COLO668 (cell line): Measurements from ENCODE around the gene LRP1B.

ENCODE experiments used
- DNase-seq: peaks from one replicate; lab custom pipeline; 2025; ENCODE audit not compliant: unreplicated experiment; lab: John Stamatoyannopoulos, UW

Gene LRP1B

DNA sequence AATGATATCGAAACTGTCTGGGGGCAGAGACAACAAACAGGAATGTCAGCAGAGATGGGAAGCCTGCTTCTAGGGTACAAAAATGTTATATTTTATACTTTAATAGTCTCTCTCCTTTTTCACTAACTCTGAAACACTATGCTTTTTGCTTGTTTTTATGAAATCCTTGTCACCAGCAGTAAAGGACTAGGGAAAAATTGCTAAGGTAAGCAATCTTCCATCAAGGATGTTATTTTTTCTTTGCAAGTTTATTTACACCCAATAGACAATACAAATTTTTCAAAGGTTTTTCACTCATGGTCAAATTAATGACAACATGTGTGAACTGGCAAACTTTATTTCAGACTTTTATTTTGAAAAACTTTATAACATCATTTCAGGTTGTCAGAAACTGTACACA is 1884.8 kb downstream of the LRP1B start:
- no peak for DNase-seq

DNA sequence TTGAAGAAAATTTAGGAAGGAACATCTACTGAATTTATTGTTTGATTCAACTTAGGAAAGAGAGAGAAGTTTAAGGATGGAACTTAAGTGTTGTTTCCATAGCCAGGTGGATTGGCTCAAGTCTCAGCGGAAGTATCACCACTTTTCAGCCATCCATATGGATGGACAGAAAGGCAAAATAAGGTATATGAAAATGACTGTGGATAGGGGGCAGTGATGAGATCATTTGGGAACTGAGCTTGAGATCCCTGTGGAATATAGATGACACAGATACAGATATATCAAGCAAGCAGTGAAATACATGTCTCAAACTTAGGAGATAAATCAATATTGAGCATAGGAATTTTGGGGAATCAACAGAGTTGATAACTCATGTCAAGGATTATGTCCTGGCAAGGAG is 1887.9 kb downstream of the LRP1B start:
- DNase-seq: no peak

DNA sequence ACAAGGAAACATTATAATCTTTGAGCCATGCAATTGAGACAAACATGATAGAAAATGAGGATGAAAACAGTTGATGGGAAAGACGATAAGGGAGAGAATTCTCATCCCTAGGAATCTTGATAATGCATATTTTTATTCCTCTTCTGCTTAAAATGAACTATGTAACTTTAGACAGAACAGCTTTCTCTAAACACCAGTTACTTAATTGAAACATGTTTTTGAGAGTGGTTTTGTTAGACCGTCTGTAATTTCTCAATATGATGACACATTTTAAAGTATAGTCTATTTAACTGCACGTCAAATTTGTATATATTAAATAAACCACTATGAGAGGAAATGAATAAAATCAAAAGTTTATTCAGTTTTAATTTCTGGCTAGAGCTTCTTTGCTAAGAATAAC is 1896.7 kb downstream of the LRP1B start:
- no peak for DNase-seq

DNA sequence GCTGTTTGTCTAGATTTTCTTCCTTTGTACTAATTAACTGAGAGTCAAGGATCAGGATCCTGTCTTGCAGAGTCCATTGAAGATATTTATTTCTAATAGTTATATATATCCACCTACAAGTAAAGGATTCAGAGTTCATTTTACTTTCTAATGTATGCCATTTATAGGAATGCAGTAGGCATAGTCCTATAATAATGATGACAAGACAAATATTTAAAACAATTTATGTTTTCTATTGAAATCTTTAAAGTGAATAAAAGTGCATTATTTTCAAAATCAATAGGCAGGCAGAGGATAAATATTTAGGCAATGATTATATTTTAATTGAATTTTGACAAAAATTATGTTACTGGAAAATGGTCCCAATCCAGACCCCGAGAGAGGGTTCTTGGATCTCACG is 1919.9 kb downstream of the LRP1B start:
- no peak for DNase-seq

DNA sequence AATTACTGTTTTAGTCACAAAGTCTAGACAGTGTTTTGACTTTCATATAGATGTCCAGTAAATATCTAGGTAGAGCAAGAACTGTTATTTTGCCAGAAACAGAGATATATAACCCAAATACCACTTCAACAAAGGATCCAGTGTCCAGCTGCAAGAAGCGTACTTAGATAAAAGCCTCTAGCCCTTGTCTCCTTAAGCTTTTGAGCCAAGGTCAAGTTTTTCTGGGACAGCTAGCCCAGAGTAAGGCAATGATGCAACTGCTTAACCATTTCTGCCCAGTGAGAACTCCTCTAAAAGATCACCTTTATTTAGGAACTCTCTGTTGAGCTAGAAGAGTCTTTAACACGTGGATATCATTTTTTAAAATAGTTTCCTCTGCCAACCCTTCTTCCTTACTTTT is 1925.7 kb downstream of the LRP1B start:
- no peak for DNase-seq

DNA sequence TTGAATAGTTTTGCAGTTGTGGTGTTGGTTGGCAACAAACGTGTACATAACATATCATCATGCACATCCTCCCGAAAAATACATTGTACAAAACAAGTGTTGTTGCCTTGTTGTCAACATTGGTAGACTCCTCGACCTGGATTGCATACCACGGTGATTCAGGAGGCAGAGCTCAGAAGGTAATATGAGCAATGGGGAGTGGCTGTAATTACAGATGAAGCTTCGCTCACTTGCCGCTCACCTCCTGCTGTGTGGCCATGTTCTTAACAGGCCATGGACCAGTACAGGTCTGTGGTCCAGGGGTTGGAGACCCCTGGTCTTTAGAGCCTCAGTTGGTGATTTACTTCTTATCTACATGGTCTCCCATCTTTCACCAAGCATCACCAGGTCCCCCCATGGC is 1927.5 kb downstream of the LRP1B start:
- DNase-seq: no peak

DNA sequence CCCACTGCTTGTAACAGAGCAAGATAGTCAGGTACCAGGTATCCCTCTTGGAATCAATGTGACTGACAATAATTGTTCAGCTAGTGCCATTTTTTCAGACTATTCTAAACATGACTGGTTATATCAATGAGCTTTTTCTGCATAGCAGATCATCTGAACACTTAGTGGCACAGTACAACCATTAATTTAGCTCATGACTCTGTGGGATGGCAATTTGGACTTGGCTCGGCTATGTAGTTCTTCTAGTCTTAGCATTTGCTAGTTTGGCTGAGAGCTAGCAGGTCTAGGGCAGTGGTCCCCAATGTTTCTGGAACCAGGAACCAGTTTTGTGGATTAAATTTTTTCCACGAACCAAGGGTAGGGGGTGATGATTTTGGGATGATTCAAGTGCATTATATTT is 1929.2 kb downstream of the LRP1B start:
- no peak for DNase-seq

DNA sequence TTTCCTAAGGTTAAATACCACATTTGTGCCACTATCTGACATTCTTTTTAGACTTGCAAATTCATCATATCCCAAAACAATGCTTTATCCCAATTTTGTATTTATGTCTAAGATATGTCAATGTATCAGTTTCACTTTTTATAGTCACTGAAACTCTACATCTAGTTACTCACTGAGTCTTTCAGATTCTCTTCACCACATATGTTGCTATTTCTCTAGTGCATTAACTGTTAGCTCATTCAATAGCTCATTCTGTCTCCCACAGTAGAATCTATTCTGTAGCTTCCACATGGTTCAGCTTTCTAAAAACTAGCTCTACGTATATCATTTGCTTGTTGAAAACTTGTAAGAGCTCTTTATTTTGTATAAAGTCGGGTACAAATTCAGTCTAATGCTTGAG is 1930.1 kb downstream of the LRP1B start:
- no peak for DNase-seq

DNA sequence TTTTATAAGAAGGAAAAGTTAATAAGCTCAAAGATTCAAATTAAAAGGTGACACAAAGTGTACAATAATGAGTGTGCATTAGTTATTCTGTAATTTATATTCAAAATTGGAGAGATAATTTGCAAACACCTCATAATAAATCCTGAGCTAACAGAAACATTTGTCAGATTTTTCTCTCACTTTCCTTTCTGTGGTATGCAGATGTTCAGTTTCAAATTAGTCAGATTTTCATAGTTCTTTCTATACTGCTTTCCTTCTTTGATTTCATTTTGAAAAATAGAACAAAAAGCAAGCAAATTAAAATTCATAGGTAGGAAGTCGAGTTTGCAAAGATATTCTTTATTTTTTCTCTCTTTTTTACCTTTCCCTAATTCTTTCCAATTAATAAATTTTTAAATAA is 1930.5 kb downstream of the LRP1B start:
- DNase-seq: no peak

DNA sequence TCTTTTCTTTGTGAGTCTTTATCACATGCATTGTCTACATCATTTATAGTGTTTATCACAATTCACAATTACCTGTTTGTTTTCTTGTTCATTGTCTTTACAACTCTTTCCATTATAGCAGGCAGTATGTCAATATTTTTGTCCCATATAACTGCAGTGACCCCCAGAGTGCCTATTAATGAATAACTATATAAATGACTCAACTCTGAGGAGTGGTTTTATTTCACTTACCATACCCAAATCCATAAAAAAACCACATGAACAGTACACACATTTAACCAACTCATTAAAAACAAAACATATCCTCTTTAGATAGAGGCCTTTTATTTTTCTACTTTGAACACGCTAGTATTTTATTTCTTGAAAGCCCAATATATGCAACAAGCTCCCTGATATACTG is 1931.5 kb downstream of the LRP1B start:
- no peak for DNase-seq

DNA sequence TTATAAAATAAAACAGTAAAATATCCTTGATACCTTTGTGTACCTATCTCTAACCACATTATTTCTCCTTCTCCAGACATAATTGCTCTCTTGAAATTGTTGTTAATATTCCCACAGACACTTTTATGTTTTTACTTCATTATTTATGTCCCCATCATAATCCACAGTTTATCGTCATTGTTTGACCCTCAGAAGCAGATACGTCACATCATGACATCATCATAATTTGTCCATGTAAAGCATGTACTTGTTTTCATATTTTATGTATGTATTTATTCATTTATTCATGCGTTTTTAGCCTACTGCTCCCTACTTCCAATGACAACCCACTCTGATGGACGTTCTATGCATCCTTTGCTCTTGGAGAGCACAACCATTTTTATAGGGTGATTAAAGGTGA is 1943.7 kb downstream of the LRP1B start:
- DNase-seq: no peak

DNA sequence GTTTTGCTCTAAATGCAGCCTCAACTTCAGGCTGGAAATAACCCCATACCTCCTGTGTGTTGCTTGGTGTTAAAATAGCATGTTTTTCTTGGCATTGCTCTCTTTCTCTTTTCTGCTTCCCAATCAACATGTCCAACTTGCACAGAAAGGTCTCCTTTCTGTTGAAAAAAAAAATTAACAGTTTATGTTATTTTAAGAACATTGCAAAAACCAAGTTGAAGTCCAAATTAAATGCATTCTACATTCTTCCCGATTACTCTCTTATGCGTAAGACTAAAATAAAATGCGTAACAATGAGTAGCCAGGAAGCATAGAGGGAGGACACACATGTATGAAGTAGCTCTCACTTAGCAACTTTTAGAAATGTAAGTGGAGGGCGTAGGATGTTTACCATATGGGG is 1944.5 kb downstream of the LRP1B start:
- DNase-seq: no peak

DNA sequence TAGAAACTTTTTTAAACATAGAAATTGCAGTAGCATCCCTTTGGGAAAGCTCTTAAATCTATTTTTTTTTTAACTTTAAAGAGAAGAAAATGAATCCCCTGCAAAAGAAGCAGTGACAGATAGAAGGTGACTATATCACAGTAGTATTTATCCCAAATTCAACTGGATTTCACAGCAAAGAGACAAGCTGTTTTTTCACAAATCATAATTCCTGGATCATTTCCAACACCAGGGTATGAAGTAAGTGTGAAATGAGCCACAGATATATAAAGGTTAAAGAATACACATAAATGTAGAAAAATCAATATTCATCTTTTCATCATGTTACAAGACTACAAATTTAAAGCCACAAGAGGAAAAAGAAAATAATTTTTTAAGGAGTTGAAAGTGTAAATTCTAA is 1945.7 kb downstream of the LRP1B start:
- DNase-seq: no peak

DNA sequence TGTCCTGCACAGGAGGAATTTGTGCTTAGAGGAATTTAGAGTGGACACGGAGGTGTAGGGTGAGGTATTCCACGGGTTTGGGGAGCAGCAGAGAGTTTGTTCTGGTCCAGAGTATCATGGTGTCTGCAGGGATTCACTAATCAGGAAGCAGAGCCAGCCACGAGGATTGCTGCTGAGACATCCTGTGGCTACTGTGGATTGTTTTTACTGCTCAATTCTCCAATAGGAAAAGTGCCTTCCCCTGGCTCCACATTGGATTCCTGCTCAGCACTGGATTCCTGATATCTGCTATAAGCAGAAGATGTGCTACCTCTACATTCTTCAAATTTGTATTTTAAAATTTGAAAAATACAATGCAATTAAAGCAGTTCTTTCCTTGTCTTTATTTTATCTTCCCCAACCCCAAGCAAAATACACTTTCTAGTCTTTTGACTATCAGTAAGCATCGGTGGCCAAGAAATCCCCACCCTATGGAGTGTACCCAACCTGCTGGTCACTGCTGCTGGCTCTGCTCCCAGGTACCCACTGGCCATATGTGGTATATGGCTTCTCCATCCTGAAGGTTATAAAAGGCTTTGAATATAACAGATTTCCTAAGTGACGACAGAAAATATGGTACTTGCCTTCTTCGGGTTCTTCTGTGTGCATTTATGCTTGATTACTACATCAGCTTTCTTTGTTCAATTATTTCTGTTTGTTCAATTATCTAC is 1947.6 kb downstream of the LRP1B start:
- DNase-seq: no peak
